ENCODE results near the gene SSH3.

DNA sequence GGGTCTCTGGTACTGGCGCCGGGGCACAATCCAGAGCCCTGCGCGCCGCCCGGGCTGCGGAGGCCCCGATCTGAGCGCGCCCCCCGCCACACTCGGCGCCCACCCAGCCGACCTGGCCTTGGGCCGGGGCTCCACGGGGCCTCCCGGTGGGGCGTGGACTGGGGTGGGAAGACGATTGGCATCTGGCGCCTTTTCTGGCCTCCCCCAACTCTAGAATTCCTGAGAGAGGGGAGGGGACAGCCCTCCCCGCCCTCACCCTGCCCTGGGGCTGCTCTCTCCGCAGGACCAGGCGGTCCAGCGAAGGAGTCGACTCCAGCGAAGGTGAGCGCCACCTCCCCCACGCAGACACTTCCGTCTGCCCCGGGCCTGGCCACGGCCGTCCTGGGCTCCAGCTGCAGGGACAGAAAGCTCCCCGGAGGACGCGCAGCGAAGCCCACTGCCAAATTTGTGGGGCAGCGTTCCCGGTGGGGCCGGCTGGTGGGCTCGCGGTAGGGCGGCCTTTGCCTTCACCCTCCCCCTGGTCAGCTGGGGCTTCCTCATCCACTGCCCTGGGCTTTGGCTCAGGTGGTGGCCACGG lies 593 bp downstream of the SSH3 start:
- TF ChIP-seq, protein P1, sequence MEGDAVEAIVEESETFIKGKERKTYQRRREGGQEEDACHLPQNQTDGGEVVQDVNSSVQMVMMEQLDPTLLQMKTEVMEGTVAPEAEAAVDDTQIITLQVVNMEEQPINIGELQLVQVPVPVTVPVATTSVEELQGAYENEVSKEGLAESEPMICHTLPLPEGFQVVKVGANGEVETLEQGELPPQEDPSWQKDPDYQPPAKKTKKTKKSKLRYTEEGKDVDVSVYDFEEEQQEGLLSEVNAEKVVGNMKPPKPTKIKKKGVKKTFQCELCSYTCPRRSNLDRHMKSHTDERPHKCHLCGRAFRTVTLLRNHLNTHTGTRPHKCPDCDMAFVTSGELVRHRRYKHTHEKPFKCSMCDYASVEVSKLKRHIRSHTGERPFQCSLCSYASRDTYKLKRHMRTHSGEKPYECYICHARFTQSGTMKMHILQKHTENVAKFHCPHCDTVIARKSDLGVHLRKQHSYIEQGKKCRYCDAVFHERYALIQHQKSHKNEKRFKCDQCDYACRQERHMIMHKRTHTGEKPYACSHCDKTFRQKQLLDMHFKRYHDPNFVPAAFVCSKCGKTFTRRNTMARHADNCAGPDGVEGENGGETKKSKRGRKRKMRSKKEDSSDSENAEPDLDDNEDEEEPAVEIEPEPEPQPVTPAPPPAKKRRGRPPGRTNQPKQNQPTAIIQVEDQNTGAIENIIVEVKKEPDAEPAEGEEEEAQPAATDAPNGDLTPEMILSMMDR (IDR thresholded peaks at IDR 0.05; ENCODE audit: insufficient read depth, low read depth, low read length), result no peak
- TF ChIP-seq EZH2 (IDR thresholded peaks at IDR 0.05; ENCODE audit: insufficient read depth, low read length), result no peak
